SK-N-SH (cell line): Measurements from ENCODE around the gene KNDC1. TPM values are rescaled to one million over a fixed set of nuclear protein-coding genes. Genes with fewer than 3 reads are reported as not detected.

Source experiments
- CTCF ChIA-PET: fragments of 300-600, 350-600 bp; formaldehyde crosslinking; extraction: SDS; loops from one replicate; lab custom pipeline; 2021; lab: Yijun Ruan, JAX
- POLR2A ChIA-PET: fragments of 350-600 bp; sonication (Branson Sonifier 250); formaldehyde crosslinking; extraction: SDS; loops from one replicate; lab custom pipeline; 2020; ENCODE audit warnings: antibody characterized with exemption, inconsistent platforms; lab: Yijun Ruan, JAX
- DNase-seq: peaks from one replicate; pipeline ENCODE4 v3.0.0; 2012
- H2AFZ ChIP-seq: fragments of 200-600 bp; sonication (generic); 2 replicates; pipeline ENCODE4 v1.8.1; 2016; ENCODE audit warnings: antibody characterized with exemption, mild to moderate bottlenecking, low read depth
- H3F3A ChIP-seq: fragments of 200-600 bp; sonication (generic); replicated peaks from 2 replicates; pipeline ENCODE3; 2016; ENCODE audit warnings: antibody characterized with exemption, mild to moderate bottlenecking; ENCODE audit not compliant: insufficient read depth
- H3K27ac ChIP-seq, 2 experiments: fragments of 200-500 bp in 1 of 2; fragments of 200-600 bp in 1 of 2; sonication (Bioruptor generic) in 1 of 2; sonication (generic), shearing (Covaris generic) in 1 of 2; 2 replicates each; pipeline versions ENCODE4 v1.5.1 to v1.6.1; 2014 to 2016; ENCODE audit warnings: low read depth in 2 of 2, inconsistent platforms in 1 of 2, low read length in 1 of 2, mild to moderate bottlenecking in 1 of 2, mixed read lengths in 1 of 2
- H3K27me3 ChIP-seq: fragments of 200-600 bp; sonication (generic), shearing (Covaris generic); 2 replicates; pipeline ENCODE4 v1.6.1; 2016; ENCODE audit warnings: mixed run types; ENCODE audit not compliant: insufficient read depth
- H3K36me3 ChIP-seq, 2 experiments: fragments of 200-500 bp in 1 of 2; fragments of 200-600 bp in 1 of 2; sonication (Bioruptor generic) in 1 of 2; sonication (generic) in 1 of 2; replicated peaks in 1 of 2; 2 replicates each; pipeline versions ENCODE3 to v1.5.1; 2014 to 2016; ENCODE audit warnings: low read length in 1 of 2, mild to moderate bottlenecking in 1 of 2; ENCODE audit not compliant: insufficient read depth in 2 of 2, control insufficient read depth in 1 of 2
- H3K4me1 ChIP-seq, 2 experiments: fragments of 200-500 bp in 1 of 2; fragments of 200-600 bp in 1 of 2; sonication (Bioruptor generic) in 1 of 2; sonication (generic), shearing (Covaris generic) in 1 of 2; 2 replicates each; pipeline versions ENCODE4 v1.5.1 to v1.6.1; 2014 to 2016; ENCODE audit warnings: low read depth in 1 of 2, low read length in 1 of 2, mixed run types in 1 of 2; ENCODE audit not compliant: insufficient read depth in 2 of 2, control insufficient read depth in 1 of 2
- H3K4me2 ChIP-seq: fragments of 200-600 bp; sonication (generic), shearing (Covaris generic); 2 replicates; pipeline ENCODE4 v1.6.1; 2017; ENCODE audit warnings: mixed run types
- H3K4me3 ChIP-seq, 2 experiments: fragments of 200-500 bp in 1 of 2; fragments of 200-600 bp in 1 of 2; sonication (Bioruptor generic) in 1 of 2; sonication (generic), shearing (Covaris generic) in 1 of 2; 2 replicates each; pipeline versions ENCODE4 v1.5.1 to v1.8.1; 2014 to 2016; ENCODE audit warnings: low read depth in 2 of 2, inconsistent platforms in 1 of 2, low read length in 1 of 2, mild to moderate bottlenecking in 1 of 2, mixed read lengths in 1 of 2, moderate library complexity in 1 of 2
- H3K79me2 ChIP-seq: fragments of 200-600 bp; sonication (generic); 2 replicates; pipeline ENCODE4 v1.8.1; 2017; ENCODE audit warnings: mild to moderate bottlenecking; ENCODE audit not compliant: insufficient read depth
- H3K9ac ChIP-seq: fragments of 200-600 bp; sonication (generic); 2 replicates; pipeline ENCODE4 v1.6.1; 2017; ENCODE audit warnings: mixed run types
- H3K9me2 ChIP-seq: fragments of 200-600 bp; sonication (generic); 2 replicates; pipeline ENCODE4 v1.6.1; 2017; ENCODE audit warnings: mixed run types
- H3K9me3 ChIP-seq: fragments of 200-600 bp; sonication (generic); 2 replicates; pipeline ENCODE4 v1.6.1; 2017; ENCODE audit warnings: mixed run types, mild to moderate bottlenecking, moderate library complexity
- H4K20me1 ChIP-seq: fragments of 200-600 bp; sonication (generic); 2 replicates; pipeline ENCODE4 v1.6.1; 2017; ENCODE audit warnings: mild to moderate bottlenecking, mixed run types; ENCODE audit not compliant: insufficient read depth
- CHD2 ChIP-seq: fragments of 150-350 bp; IDR thresholded peaks from 2 replicates; pipeline ENCODE4 v1.6.1; 2018; ENCODE audit warnings: low read length; ENCODE audit not compliant: partially characterized antibody
- ELF1 ChIP-seq: IDR thresholded peaks from 2 replicates; pipeline ENCODE4 v1.4.0; 2012
- EZH2phosphoT487 ChIP-seq: fragments of 200-600 bp; sonication (generic); IDR thresholded peaks from 2 replicates; pipeline ENCODE4 v1.6.1; 2017; ENCODE audit warnings: low read depth, mixed run types, mild to moderate bottlenecking, antibody characterized with exemption, moderate library complexity, borderline replicate concordance
- FOXJ3 ChIP-seq: sonication (generic); formaldehyde crosslinking; IDR thresholded peaks from 2 replicates; pipeline ENCODE4 v1.5.1; 2020; ENCODE audit warnings: mild to moderate bottlenecking, missing genetic modification reagents
- FOXM1 ChIP-seq: IDR thresholded peaks from 2 replicates; pipeline ENCODE4 v1.4.0; 2012; ENCODE audit warnings: low read depth, mild to moderate bottlenecking
- GATA2 ChIP-seq: sonication (generic); formaldehyde crosslinking; IDR thresholded peaks from 2 replicates; pipeline ENCODE4 v1.5.0; 2020; ENCODE audit warnings: mild to moderate bottlenecking, missing genetic modification reagents
- MAX ChIP-seq: IDR thresholded peaks from 2 replicates; pipeline ENCODE4 v1.4.0; 2012; ENCODE audit warnings: low read depth
- MEF2A ChIP-seq: IDR thresholded peaks from 2 replicates; pipeline ENCODE4 v1.4.0; 2012; ENCODE audit warnings: low read depth, borderline replicate concordance
- MXI1 ChIP-seq: IDR thresholded peaks from 2 replicates; pipeline ENCODE4 v1.6.1; 2012; ENCODE audit warnings: mild to moderate bottlenecking, low read depth, low read length, improper control_type of control experiment
- NRF1 ChIP-seq: IDR thresholded peaks from 2 replicates; pipeline ENCODE4 v1.6.1; 2012; ENCODE audit warnings: low read depth, mild to moderate bottlenecking, low read length
- PBX3 ChIP-seq: IDR thresholded peaks from 2 replicates; pipeline ENCODE4; 2012
- POLR2AphosphoS5 ChIP-seq: IDR thresholded peaks from 2 replicates; pipeline ENCODE4 v1.6.1; 2012; ENCODE audit warnings: low read depth, low read length
- RCOR1 ChIP-seq: fragments of 150-350 bp; IDR thresholded peaks from 2 replicates; pipeline ENCODE4 v1.6.1; 2017; ENCODE audit warnings: antibody characterized with exemption, low read length
- REST ChIP-seq: IDR thresholded peaks from 2 replicates; pipeline ENCODE4 v1.6.1; 2012; ENCODE audit warnings: mild to moderate bottlenecking, low read depth, low read length, moderate library complexity
- RFX5 ChIP-seq: IDR thresholded peaks from 2 replicates; pipeline ENCODE4 v1.6.1; 2012; ENCODE audit warnings: mild to moderate bottlenecking, improper control_type of control experiment, low read length
- RXRA ChIP-seq: IDR thresholded peaks from 2 replicates; pipeline ENCODE4 v1.4.0; 2012; ENCODE audit warnings: low read depth, mild to moderate bottlenecking, borderline replicate concordance
- SMC3 ChIP-seq: IDR thresholded peaks from 2 replicates; pipeline ENCODE4 v1.6.1; 2012; ENCODE audit warnings: low read depth, low read length, improper control_type of control experiment
- TAF1 ChIP-seq: IDR thresholded peaks from 2 replicates; pipeline ENCODE4 v1.6.1; 2012; ENCODE audit warnings: low read depth, mild to moderate bottlenecking, low read length, moderate library complexity, borderline replicate concordance
- TCF12 ChIP-seq: IDR thresholded peaks from 2 replicates; pipeline ENCODE4 v1.4.0; 2012
- USF2 ChIP-seq: fragments of 150-350 bp; IDR thresholded peaks from 2 replicates; pipeline ENCODE4 v1.6.1; 2017; ENCODE audit warnings: antibody characterized with exemption, low read length, low read depth, borderline replicate concordance
- WGBS: methylation state at CpG from one replicate; pipeline ENCODE4 v1.1.6; 2017; ENCODE audit warnings: low lambda C conversion rate; 5-methylcytosine and 5-hydroxymethylcytosine counted together
- polyA plus RNA-seq, 3 experiments: library from polyadenylated mRNA; depleted of rRNA; stranded (reverse); fragments of >200 nt; gene quantifications; 2 replicates each; pipeline ENCODE4 v1.2.3, GENCODE V29; 2012

KNDC1 gene
- polyA plus RNA-seq, 1 of the 3 experiments (the other 2 are of a cell fraction), result 1.4 TPM

GRCh38 chr10:133140417-133141143 is 19.4 kb upstream of the KNDC1 start:
- no peak overlapping the region for H2AFZ ChIP-seq
- no peaks in the 10 kb centered on the region for H3K9me3 ChIP-seq
- TF ChIP-seq TAF1 (no peak), TCF12 (no peak), REST (no peak), FOXM1 (no peak), PBX3 (no peak), MEF2A (no peak), RFX5 (no peak)
- TF ChIP-seq, all 33 proteins: peak for 0
- no peaks in the 10 kb centered on the region for H3K9me2 ChIP-seq
- H4K20me1 ChIP-seq, result no peaks in the 10 kb centered on the region
- H3K27me3 ChIP-seq, result no peaks in the 10 kb centered on the region
- peaks cover 0 to 3% of the 10 kb centered on the region in 2 experiments; a peak in 1 of 4 replicates for H3K4me1 ChIP-seq
- no peak overlapping the region for H3K4me2 ChIP-seq
- ChIA-PET POLR2A (no interaction called here), CTCF (no interaction called here)
- no peak for DNase-seq
- no peaks in the 10 kb centered on the region for H3K36me3 ChIP-seq
- WGBS, result 79% methylated on average over 19 of the region's 26 CpGs
- no peak overlapping the region for H3K9ac ChIP-seq
- H3K4me3 ChIP-seq, result no peak overlapping the region
- no peak overlapping the region for H3K27ac ChIP-seq
- no peaks in the 10 kb centered on the region for H3K79me2 ChIP-seq
- no peaks in the 10 kb centered on the region for H3F3A ChIP-seq

GRCh38 chr10:133141144-133141957 is 18.7 kb upstream of the KNDC1 start:
- H3K4me1 ChIP-seq, result peaks cover 0 to 3% of the 10 kb centered on the region in 2 experiments; a peak in 1 of 4 replicates
- WGBS, result 59% methylated on average over 14 of the region's 28 CpGs
- no peaks in the 10 kb centered on the region for H3F3A ChIP-seq
- H3K4me2 ChIP-seq, result no peak overlapping the region
- ChIA-PET CTCF (no interaction called here), POLR2A (interaction anchor here (0.6 kb wide), 1 partner anchor 14 kb away, joined by 3 read pairs; no protein-coding TSS in a partner anchor)
- no peaks in the 10 kb centered on the region for H3K9me3 ChIP-seq
- no peak overlapping the region for H3K4me3 ChIP-seq
- no peaks in the 10 kb centered on the region for H3K36me3 ChIP-seq
- no peak for DNase-seq
- H3K9me2 ChIP-seq, result no peaks in the 10 kb centered on the region
- no peaks in the 10 kb centered on the region for H3K79me2 ChIP-seq
- no peak overlapping the region for H3K9ac ChIP-seq
- no peaks in the 10 kb centered on the region for H3K27me3 ChIP-seq
- no peak overlapping the region for H3K27ac ChIP-seq
- no peak overlapping the region for H2AFZ ChIP-seq
- no peaks in the 10 kb centered on the region for H4K20me1 ChIP-seq
- TF ChIP-seq PBX3 (no peak), MXI1 (no peak), RXRA (no peak), FOXJ3 (CRISPR knock-in tag) (no peak), CHD2 (no peak), USF2 (no peak), NRF1 (no peak), EZH2phosphoT487 (no peak), POLR2AphosphoS5 (no peak), MAX (no peak), ELF1 (no peak), SMC3 (no peak), RCOR1 (no peak), FOXM1 (no peak), GATA2 (CRISPR knock-in tag) (no peak)
